T-helper 17 cell (primary cell): ENCODE data around the gene CCDC192. TPM values are rescaled to one million over a fixed set of nuclear protein-coding genes. Genes with fewer than 3 reads are reported as not detected.
"Not testable (repeated sequence)": the region's sequence is repeated elsewhere in the genome, so short reads cannot be mapped to it uniquely, and the experiment has no call there.

Experiments used
- ATAC-seq: fragments of 150-1000 bp; cut with Tn5 transposase; 2 replicates; pipeline ENCODE4 v1.10.0; 2021; ENCODE audit warnings: mild to moderate bottlenecking, moderate library complexity
- DNase-seq, 3 donors: peaks; one replicate each; pipeline versions ENCODE4 v3.0.0 to v3.0.0-alpha.2; 2020 to 2021
- H3K9me3 ChIP-seq: one replicate; pipeline ENCODE4 v1.7.0; 2013; ENCODE audit warnings: low read length, mild to moderate bottlenecking; ENCODE audit not compliant: control insufficient read depth, poor library complexity, severe bottlenecking
- H3K27ac Mint-ChIP-seq: one replicate; pipeline ENCODE4 v1.8.0; 2022; ENCODE audit warnings: mild to moderate bottlenecking, moderate library complexity, mixed read lengths
- H3K27me3 Mint-ChIP-seq: one replicate; pipeline ENCODE4 v1.8.0; 2022; ENCODE audit warnings: mixed read lengths
- H3K36me3 Mint-ChIP-seq: one replicate; pipeline ENCODE4 v1.8.0; 2022; ENCODE audit warnings: low read depth, mixed read lengths
- H3K4me1 Mint-ChIP-seq: one replicate; pipeline ENCODE4 v1.8.0; 2022; ENCODE audit warnings: mild to moderate bottlenecking, mixed read lengths
- H3K4me3 Mint-ChIP-seq: one replicate; pipeline ENCODE4 v1.8.0; 2022; ENCODE audit warnings: mild to moderate bottlenecking, moderate library complexity, mixed read lengths
- total RNA-seq, 4 donors: library from RNA in 2 of 4; stranded (reverse) in 2 of 4; gene quantifications; one replicate each; pipeline ENCODE4 v1.2.3 and lab custom pipeline; 2022 to 2026

CCDC192 gene
- total RNA-seq, 2 donors from 2014 or later, result 0.45 TPM; not detected in 1

DNA sequence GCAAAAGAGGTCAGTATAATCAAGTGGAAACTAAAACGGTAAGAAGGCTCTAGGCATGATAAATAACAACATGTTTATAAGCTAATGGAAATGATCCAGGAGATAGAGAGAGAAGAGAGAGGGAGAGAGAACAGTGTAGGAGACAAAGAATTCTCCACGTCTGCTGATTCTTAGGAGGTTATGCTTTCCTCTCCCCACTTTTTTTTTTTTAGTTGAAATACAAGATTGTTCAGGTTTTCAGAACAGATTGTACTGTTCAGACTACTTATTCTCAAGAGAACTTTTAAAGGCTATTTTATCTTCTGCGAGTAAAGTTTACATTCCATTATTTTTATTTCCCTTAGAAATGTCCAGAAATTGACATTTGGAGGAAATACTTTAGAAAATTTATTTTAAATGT, 4.0 kb downstream of the CCDC192 start:
- DNase-seq, result no peak
- peaks cover 17% of the 10 kb centered on the region for H3K27me3 Mint-ChIP-seq
- no peaks in the 10 kb centered on the region for H3K9me3 ChIP-seq
- no peak overlapping the region for H3K27ac Mint-ChIP-seq
- ATAC-seq, result no peak
- peaks cover 1% of the 10 kb centered on the region for H3K4me1 Mint-ChIP-seq
- no peaks in the 10 kb centered on the region for H3K36me3 Mint-ChIP-seq
- H3K4me3 Mint-ChIP-seq, result no peak overlapping the region

DNA sequence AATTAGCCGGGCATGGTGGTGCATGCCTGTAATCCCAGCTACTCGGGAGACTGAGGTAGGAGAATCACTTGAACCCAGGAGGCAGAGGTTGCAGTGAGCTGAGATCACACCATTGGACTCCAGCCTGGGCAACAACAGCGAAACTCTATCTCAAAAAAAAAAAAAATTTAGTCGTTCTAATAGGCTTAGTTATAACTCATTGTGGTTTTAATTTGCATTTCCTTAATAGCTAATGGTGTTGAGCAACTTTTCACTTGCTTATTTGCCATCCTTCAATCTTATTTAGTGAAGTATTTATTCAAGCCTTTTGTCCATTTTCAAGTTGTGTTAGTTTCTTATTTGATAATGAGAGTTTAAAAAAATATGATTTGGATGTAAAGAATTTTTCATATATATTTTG, 9.9 kb downstream of the CCDC192 start:
- not testable (repeated sequence) for H3K4me1 Mint-ChIP-seq, H3K27ac Mint-ChIP-seq, DNase-seq, H3K4me3 Mint-ChIP-seq, H3K27me3 Mint-ChIP-seq, ATAC-seq, H3K9me3 ChIP-seq, H3K36me3 Mint-ChIP-seq

DNA sequence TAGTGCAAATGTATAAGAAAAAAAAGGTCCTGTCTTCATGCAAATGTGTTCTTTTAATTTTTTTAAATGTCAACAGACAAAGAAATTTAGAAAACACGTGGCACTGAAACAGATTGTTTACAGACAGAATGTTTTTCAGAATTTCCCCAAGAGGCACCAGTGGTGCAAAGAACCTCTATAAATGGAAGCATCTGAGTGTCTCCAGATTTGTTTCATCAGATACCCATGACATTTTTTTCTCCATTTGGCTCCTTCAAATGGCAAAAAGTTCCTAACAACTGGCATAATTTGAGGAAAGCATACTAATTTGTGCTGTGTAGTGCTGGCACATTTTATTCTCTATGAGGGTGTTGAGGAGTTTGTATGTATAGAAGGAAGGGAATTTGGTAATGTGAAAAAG, 15.0 kb downstream of the CCDC192 start:
- H3K4me3 Mint-ChIP-seq, result no peak overlapping the region
- no peaks in the 10 kb centered on the region for H3K9me3 ChIP-seq
- no peaks in the 10 kb centered on the region for H3K4me1 Mint-ChIP-seq
- DNase-seq (no peak), ATAC-seq (no peak)
- H3K36me3 Mint-ChIP-seq, result no peaks in the 10 kb centered on the region
- H3K27ac Mint-ChIP-seq, result no peak overlapping the region
- H3K27me3 Mint-ChIP-seq, result peaks cover 7% of the 10 kb centered on the region

DNA sequence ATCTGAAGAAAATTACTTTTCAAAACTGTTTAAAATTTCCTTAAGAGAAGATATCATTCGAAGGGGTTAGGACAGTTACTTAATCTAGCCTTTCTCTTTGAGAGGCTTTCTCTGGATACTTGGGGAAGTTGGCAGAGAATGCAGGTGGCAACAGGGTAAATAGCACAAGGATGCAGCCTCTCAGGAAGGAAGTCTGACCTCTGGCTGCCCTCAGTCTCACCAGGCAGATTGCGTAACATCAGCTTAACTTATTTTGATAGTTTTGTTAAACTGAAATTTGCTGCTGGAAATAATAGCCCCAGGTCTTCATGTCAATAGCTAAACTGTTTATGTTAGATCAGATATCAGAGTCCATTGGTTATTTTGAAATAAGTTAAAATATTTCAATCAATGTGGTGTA, 20.4 kb downstream of the CCDC192 start:
- no peak overlapping the region for H3K27ac Mint-ChIP-seq
- no peaks in the 10 kb centered on the region for H3K9me3 ChIP-seq
- H3K4me1 Mint-ChIP-seq, result no peaks in the 10 kb centered on the region
- no peak for DNase-seq
- H3K36me3 Mint-ChIP-seq, result no peaks in the 10 kb centered on the region
- no peak for ATAC-seq
- no peaks in the 10 kb centered on the region for H3K27me3 Mint-ChIP-seq
- no peak overlapping the region for H3K4me3 Mint-ChIP-seq

DNA sequence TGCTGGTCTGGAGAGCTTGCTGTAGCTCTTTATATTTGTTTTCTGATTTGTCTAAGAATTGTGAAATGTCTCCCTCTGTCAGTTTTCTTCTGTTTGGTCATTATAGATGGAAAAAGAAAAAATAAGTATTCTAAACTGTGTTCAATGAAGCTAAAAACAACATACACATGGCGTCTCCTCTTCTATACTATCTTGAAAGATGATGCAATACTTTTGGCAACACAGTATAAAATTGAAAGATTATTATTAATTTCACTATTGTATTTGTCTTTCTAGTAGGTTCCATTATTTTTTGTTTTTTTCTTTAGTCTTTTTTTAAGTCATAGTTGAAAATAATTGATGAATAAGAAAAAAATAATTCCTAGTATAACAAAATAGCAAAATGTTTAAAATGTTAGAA, 22.5 kb downstream of the CCDC192 start:
- no peaks in the 10 kb centered on the region for H3K9me3 ChIP-seq
- no peak overlapping the region for H3K4me3 Mint-ChIP-seq
- ATAC-seq (no peak), DNase-seq (no peak)
- no peak overlapping the region for H3K27ac Mint-ChIP-seq
- H3K27me3 Mint-ChIP-seq, result no peaks in the 10 kb centered on the region
- no peaks in the 10 kb centered on the region for H3K36me3 Mint-ChIP-seq
- H3K4me1 Mint-ChIP-seq, result no peaks in the 10 kb centered on the region

DNA sequence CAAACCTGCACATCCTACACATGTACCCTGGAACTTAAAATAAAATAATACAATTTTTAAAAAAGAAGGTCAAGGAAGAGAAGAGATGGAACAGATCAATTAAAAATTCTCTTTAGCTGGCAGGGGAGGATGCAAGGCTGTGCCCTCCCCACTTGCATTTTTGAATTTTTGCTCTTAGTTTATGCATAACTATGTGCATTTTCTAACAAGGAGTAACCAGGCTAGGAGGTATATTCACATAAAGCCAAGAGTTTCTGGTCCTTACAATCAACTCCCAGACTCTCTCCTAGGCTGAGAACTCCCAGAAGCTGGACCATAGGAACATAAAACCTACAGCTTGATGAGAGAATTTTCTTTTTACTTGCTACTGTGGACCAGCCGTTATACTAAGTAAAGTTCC, 29.8 kb downstream of the CCDC192 start:
- H3K36me3 Mint-ChIP-seq, result no peaks in the 10 kb centered on the region
- H3K27ac Mint-ChIP-seq, result no peak overlapping the region
- no peaks in the 10 kb centered on the region for H3K9me3 ChIP-seq
- no peak overlapping the region for H3K4me3 Mint-ChIP-seq
- ATAC-seq, result no peak
- H3K27me3 Mint-ChIP-seq, result no peaks in the 10 kb centered on the region
- DNase-seq, result no peak
- no peaks in the 10 kb centered on the region for H3K4me1 Mint-ChIP-seq

DNA sequence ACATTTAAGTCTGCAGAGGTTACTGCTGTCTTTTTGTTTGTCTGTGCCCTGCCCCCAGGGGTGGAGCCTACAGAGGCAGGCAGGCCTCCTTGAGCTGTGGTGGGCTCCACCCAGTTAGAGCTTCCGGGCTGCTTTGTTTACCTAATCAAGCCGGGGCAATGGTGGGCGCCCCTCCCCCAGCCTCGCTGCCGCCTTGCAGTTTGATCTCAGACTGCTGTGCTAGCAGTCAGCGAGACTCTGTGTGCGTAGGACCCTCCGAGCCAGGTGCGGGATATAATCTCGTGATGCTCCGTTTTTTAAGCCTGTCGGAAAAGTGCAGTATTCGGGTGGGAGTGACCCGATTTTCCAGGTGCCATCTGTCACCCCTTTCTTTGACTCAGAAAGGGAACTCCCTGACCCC, 36.2 kb downstream of the CCDC192 start:
- not testable (repeated sequence) for H3K4me3 Mint-ChIP-seq, DNase-seq, H3K27ac Mint-ChIP-seq, H3K4me1 Mint-ChIP-seq, H3K36me3 Mint-ChIP-seq, H3K9me3 ChIP-seq, ATAC-seq
- peaks cover 16% of the 10 kb centered on the region for H3K27me3 Mint-ChIP-seq

DNA sequence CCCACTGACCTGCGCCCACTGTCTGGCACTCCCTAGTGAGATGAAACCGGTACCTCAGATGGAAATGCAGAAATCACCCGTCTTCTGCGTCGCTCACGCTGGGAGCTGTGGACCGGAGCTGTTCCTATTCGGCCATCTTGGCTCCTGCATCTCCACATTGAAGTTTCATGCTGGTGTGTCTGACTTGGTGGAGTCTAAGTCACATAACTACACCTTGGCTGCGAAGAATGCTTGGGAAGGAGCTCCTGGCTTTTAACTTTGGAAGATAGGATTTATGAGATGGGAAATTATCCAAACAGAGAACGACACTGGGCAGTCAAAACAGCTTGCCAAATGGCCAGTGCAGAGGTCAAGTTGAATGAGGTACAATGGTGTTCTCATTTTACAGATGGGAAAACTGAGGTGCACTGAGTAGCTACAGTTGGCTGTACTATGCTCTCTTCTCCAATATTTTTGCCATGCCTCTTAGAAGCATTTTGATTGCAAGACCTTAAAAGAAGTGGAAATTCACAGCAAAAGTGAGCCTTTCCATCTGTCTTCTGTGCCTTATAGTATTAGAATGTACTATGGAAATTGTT, 36.7 kb downstream of the CCDC192 start:
- Mint-ChIP-seq H3K4me1 (peaks cover 3% of the 10 kb centered on the region), H3K27ac (no peak overlapping the region), H3K36me3 (peaks cover 2% of the 10 kb centered on the region), H3K4me3 (no peak overlapping the region), H3K27me3 (peaks cover 17% of the 10 kb centered on the region)
- H3K9me3 ChIP-seq, result no peaks in the 10 kb centered on the region
- ATAC-seq (no peak), DNase-seq (no peak)

DNA sequence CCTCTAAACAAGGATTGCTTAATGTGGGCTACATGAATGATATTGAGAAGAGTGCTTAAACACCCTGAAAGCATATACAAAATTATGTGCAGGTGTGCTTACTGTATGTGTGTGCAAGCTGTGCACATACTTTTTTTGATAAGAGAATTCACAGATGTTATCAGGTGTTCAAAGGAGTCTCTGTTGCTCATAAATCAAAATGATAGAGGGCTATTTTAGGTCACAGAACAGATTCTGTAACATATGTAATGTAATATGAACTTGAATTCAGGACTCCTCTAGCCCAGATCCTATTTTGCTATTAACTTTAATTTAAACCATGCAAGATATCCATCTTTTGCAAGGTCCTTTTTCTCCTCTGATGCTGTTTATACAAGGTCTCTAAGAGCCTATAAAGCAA, 38.2 kb downstream of the CCDC192 start:
- Mint-ChIP-seq H3K27me3 (peaks cover 17% of the 10 kb centered on the region), H3K4me3 (no peak overlapping the region), H3K36me3 (peaks cover 2% of the 10 kb centered on the region), H3K27ac (no peak overlapping the region), H3K4me1 (peaks cover 3% of the 10 kb centered on the region)
- DNase-seq (no peak), ATAC-seq (no peak)
- H3K9me3 ChIP-seq, result no peaks in the 10 kb centered on the region

DNA sequence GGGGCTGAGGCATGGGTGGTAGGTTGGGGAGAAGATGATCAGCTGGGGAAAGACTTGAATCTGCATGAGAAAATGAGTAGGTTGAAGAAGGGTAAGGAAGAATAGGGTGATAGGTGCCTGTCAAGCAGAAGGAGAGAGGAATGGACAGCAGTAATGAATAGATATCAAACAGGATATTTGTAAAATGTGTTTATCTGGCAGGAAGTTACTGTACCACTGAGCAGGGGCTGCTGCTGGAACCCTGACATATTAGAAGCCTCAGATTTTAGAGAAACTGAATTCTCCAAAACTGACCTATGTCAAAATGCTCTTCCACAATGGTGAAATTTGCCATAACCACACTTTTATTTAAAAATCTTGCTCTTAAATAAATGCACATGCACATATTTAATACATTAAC, 41.0 kb downstream of the CCDC192 start:
- DNase-seq (no peak), ATAC-seq (no peak)
- H3K9me3 ChIP-seq, result no peaks in the 10 kb centered on the region
- peaks cover 2% of the 10 kb centered on the region for H3K36me3 Mint-ChIP-seq
- no peak overlapping the region for H3K4me3 Mint-ChIP-seq
- peaks cover 3% of the 10 kb centered on the region for H3K4me1 Mint-ChIP-seq
- H3K27ac Mint-ChIP-seq, result no peak overlapping the region
- H3K27me3 Mint-ChIP-seq, result peaks cover 17% of the 10 kb centered on the region

DNA sequence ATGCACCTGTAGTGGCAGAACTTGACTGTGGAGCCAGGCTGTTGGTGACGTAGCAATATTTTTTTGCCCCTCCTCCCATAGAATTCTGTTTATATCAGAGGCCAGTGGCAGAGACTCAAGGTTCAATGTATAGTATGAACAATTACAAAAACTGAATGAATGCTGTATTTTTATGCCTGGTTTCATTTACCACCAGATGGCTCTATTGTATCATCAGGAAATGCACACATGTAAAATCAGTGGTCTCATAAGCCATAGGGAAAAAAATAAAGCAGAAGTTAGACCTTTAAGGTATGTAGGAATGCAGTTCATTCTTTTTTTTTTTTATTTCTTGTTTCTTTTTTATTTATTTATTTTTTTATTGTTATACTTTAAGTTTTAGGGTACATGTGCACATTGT, 43.6 kb downstream of the CCDC192 start:
- H3K27me3 Mint-ChIP-seq, result peaks cover 17% of the 10 kb centered on the region
- ATAC-seq (no peak), DNase-seq (no peak)

DNA sequence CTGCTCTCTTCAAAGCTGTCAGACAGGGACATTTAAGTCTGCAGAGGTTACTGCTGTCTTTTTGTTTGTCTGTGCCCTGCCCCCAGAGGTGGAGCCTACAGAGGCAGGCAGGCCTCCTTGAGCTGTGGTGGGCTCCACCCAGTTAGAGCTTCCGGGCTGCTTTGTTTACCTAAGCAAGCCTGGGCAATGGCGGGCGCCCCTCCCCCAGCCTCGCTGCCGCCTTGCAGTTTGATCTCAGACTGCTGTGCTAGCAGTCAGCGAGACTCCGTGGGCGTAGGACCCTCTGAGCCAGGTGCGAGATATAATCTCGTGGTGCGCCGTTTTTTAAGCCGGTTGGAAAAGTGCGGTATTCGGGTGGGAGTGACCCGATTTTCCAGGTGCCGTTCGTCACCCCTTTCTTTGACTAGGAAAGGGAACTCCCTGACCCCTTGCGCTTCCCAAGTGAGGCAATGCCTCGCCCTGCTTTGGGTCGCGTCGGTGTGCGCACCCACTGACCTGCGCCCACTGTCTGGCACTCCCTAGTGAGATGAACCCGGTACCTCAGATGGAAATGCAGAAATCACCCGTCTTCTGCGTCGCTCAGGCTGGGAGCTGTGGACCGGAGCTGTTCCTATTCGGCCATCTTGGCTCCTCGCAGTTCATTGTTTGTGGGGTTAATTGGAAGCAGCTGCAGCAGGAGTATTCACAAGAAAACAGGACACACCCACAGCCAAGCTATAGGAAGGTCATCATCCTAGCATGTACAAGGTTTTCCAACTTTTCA, 49.5 kb downstream of the CCDC192 start:
- ATAC-seq, H3K4me1 Mint-ChIP-seq, H3K36me3 Mint-ChIP-seq, H3K27me3 Mint-ChIP-seq, H3K9me3 ChIP-seq, DNase-seq: not testable (repeated sequence)
- H3K27ac Mint-ChIP-seq, result peak overlapping the region; percentile 74
- H3K4me3 Mint-ChIP-seq, result peak overlapping the region; percentile 66

More for the DNA sequence above, 43.6 kb downstream of the CCDC192 start:
- H3K9me3 ChIP-seq, result no peaks in the 10 kb centered on the region
- Mint-ChIP-seq H3K36me3 (peaks cover 2% of the 10 kb centered on the region), H3K4me3 (no peak overlapping the region), H3K27ac (no peak overlapping the region), H3K4me1 (peaks cover 3% of the 10 kb centered on the region)

DNA sequence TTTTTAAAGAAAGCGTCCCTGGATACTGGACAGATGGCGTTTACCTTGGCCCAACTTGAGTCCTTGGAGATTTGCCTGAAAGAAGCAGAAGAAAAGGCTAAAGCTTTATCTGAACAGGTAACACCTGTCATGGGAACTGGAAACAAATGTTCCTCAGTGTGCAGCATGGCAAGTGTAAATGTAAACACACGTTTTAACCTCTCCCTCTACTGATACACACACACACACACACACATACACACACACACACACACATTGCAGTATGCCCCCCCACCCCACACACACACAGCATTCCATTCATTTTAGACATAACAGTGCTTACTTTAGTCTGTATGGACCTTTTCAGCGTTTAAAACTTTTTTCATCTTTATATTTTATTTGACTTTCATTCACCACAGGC, 51.1 kb downstream of the CCDC192 start:
- ATAC-seq, result no peak
- no peak for DNase-seq
- Mint-ChIP-seq H3K36me3 (no peaks in the 10 kb centered on the region), H3K4me3 (no peak overlapping the region), H3K27ac (no peak overlapping the region), H3K4me1 (peaks cover 2% of the 10 kb centered on the region), H3K27me3 (peaks cover 5% of the 10 kb centered on the region)
- H3K9me3 ChIP-seq, result no peaks in the 10 kb centered on the region

DNA sequence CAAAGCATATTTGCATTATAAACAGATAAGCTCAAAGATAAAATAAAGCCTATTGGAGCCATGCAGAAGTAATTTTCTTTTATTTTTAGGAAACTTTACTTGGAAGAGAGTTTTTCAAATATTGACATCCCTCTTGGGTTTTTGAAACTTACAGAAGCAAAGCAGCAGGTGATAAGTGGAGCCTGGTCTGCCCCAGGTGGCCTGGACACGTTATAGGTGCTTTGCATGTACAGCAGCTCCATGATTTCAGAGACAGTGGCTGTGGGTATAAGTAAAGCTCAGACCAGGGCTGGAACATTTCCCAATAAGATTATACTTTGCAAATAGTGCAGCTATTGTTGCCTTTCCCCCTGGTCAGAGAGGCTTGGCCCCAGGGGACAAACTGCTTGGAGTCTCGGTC, 51.5 kb downstream of the CCDC192 start:
- DNase-seq (no peak), ATAC-seq (no peak)
- H3K4me1 Mint-ChIP-seq, result peaks cover 2% of the 10 kb centered on the region
- no peak overlapping the region for H3K27ac Mint-ChIP-seq
- H3K9me3 ChIP-seq, result no peaks in the 10 kb centered on the region
- H3K36me3 Mint-ChIP-seq, result no peaks in the 10 kb centered on the region
- H3K27me3 Mint-ChIP-seq, result peaks cover 5% of the 10 kb centered on the region
- no peak overlapping the region for H3K4me3 Mint-ChIP-seq
